Stimulated activated CD8-positive, alpha-beta memory T cell treated with anti-CD3 and anti-CD28 coated beads, Interleukin-12 subunit alpha, Interleukin-12 subunit beta, amount 100 ng/mL, for 24 hours (primary cell): ENCODE measurements around the gene COL1A2.

Source experiments
- DNase-seq: peaks from one replicate; pipeline ENCODE4 v3.0.0-alpha.2; 2020; ENCODE audit errors: extremely low read depth

COL1A2 gene

DNA sequence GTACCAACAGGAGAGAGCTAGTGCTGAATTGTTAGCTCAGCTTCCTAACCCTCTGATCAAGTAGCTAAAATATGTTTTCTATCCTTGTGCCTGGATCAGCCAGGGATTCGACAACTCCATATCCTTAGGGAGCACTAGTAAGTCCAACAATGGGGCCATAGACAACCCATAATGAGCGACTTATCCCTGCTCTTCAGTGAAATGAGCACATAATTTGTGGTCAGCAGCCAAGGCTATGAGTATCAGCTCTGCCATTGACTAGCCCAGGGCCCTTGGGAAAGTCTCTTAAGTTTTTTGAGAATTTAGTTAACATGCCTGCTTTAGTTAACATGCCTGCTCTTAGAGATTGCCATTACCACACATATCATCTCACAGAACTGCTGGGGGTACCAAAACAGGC, 39.3 kb downstream of the COL1A2 start:
- DNase-seq, result no peak

DNA sequence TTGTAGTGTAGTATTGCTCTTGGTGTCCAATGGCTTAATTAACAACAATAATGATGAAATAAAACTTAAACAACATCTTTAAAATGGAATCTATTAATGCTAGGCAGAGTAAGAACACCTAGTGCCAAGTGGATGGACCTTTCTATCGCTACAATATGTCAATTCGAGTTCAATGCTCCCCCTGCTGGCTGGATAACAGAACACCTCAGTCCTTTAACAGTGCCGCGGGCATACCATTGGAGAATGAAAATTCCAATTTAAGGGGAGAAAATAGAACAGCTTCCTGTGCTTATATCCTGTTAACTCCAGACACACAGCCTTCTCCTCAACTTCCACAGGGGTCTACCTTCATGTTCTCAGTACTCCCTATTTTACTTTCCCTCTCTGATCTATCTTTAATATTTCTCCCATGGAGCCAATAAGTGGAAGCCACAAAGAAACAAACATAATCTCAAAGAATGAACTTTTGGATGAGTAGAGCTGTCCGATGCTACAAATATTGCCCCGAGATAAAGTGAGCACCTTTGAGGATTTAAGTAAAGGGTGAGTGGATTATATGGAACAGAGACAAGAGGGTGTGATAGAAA, 41.4 kb downstream of the COL1A2 start:
- peak; percentile 12 for DNase-seq

DNA sequence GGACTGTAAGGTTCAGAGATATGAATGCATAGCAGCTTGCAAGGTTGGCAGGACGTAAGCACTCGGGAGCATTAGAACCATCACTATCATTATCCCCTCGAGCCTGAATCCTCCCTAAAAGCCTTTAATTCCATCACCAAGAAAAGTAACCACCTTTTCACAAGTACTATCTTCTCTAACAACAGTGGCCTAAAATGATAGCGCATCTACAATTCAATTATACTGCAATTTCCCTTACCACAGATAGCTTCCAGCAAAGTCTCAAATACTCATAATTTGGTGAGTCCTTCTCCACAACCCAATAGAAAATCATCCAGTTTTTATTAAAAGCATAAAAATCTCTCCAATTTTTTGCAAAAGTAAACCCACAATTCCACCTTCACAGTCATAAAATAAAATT, 42.0 kb downstream of the COL1A2 start:
- no peak for DNase-seq

DNA sequence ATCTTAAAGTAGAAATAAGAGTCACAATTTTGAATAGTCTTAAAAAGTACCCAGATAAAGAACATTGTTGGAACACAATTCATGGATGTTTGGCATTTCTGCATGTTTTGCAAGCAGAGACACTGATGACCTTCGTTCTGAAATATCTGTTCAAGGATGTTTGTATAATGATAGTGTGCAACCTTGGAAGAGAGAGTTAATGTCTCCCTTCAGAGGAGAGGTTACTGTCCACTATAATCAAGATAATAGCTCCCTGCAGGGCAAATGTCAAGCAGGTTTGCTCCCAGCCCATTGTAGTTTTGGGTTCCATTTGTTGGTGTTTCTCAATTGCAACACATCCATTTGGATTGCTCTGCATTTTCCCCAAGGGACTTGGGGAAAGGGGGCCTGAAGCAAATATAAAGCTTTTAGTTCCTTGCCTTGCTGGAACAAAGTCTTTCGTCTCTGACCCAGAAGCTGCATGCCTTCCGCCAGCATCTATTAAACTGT, 45.2 kb downstream of the COL1A2 start:
- DNase-seq, result no peak

DNA sequence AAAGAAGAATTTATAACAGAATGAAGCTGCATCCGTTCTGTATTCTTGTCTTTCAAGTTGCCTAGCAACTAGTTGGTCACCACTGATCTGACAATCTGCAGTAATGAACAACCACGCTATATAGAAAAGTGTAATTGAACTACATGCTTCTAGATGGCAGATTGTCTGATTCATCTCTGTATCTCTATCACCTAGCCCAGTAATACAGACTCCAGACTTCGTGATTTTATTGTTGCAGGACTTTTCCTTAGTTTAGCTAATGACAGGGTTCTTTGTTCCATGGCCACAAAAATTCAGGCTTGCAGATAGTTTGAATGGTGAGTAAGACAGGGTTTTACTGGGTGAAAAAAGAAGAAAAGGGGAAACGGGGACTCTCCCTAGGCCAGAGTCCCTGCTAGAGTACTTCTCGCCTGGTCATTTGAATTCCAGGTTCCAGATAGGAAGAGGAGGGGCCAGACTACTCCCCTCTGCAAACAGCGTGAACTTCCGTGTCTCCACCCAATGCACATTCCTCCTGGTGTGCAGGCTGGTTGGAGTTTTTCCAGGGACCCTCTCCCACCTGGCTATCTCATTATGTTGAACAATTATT, 45.9 kb downstream of the COL1A2 start:
- DNase-seq, result no peak

DNA sequence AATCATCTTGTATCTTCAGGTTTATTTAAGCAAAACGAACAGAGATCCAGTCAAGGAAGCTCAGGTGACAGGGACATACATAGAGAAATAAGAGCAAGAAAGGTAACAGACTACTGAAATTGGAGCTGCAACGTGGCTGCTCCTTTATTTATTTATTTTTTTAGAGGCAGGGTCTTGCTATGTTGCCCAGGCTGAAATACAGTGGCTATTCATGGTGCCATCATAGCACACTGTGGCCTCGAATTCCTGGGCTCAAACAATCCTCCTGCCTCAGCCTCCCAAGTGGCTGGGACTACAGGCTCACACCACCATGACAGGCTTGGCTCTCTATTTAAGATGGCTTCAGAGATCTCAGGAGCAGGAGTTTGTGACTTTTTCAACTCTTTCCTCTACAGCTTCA, 46.4 kb downstream of the COL1A2 start:
- DNase-seq, result no peak

DNA sequence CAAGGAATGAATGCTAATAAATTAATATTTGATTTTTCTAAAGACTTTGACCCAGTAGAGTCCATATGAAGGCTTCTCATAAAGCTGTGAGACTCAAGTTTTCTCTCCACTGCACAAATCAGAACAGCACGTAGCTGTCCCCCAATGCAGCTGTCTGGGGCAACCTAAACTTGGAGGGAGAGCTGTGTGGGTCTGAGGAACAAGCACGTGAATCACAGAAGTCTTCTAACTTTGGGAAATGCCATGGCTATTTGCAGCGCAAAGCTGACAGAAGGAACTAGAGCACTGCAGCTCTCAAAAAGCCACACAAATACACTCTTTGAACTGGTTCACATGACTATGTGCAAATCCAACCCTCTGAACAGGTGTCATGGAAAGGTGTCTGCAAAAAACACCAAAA, 47.9 kb downstream of the COL1A2 start:
- no peak for DNase-seq

DNA sequence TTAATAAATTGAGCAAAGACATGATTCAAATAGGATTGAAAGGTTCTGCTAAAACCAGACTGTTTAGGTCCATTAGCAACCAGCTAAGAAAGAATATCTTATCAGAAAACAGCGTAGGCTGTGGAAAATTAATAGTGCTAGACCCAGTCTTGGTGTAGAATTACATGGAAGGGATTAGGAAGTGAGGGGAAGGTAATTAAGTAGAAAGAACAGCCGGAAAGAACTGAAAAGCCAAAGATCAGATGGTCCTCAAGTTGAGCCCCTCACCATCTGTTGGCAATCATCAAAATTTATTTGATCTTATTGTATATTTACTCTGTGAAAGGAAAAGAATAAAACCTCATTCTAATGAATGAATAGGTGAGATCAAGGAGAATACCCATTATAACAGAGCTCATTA, 50.1 kb downstream of the COL1A2 start:
- no peak for DNase-seq

DNA sequence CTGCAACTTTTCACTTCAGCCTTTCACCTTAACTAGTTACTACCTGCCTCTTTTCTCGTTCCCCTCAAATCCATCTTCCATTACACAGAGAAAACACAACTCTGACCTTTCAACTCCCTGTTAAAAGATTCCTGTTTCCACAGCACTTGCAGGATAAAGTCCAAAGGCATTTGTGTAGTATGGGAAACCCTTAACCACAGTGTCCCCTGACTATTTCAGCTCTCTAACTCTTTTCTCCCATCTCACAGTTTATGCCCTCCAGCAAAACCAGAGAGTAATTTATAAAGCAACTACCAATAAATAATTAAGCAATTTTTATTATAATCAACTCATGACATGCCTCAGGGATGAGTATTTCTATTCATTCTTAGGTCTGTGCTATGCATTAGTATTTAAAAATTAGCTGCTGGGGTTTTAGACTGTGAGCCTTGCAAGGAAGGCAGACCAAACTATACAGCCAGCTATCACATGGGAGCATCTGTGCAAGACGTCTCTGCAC, 51.0 kb downstream of the COL1A2 start:
- no peak for DNase-seq

DNA sequence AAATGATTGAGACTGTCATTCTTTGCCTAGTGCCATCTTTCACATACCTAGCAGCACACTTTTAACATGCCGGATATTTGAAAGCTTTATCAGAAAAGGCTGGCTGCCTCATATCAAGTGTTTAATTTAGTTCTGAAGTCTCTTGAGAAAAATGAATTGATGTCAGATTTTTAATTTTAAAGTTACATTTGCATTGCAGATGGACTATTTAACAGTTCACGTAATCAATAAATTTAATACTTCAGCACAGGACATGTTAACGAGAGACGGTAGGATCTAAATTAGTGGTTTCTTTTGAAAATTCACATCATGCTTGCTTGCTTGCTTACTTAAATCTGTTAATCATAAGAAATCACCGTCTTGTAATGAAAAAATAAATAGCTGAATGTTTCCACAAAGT, 51.6 kb downstream of the COL1A2 start:
- no peak for DNase-seq

DNA sequence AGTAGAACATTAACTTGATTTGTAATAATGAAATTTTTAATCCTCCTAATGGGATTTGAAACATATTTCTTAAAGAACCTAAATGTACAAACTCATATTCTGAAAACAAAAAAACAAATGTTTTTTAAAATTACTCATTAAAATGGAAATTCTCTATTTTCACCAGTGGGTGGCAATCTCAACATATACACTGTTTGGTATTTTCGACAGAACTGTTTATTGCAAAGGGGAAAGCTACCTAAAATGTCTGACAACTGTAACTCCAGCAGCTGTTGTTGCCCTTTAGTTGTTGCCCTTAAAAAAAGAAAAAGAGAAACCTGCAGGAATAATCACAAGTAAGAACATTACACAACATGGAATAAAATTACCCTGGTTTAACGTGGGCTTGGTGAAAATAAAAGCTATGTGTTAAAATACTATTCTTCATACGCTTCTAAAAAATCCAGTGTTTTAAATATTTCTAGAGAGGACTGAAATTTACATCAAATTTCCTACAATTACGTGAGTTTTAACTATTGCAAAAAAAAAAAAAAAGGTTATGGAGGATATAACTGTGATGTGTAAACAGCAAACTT, 54.5 kb downstream of the COL1A2 start:
- DNase-seq, result no peak

DNA sequence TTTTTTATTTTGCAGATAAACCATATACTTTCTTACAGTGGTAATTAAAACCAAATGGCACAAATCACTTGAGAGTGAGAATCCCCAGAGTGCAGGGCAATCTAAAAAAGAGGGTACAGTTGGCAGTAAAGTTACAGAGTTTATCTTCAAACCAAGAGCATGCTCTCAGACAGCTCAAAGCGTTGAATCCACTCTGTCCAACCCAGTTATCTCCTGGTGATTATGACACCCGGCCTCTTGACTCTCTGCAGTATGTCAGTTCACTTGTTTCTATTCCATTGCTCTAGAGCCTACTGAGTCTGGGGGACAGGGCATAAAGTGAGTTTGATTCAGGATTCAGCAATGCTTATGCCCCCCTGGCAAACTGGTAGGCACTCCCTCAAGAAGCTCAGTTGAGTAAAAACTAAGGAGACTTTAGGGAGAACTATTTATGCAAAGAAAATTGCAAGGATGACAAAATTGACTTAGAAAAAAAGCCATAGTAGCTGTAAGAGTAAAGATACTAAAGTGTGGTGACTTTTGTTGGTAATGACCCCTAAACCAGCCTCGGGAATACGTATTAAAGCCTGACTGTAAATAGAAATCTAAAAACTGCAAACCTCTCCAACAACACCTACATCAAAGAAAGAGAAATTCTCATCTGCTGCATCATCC, 55.5 kb downstream of the COL1A2 start:
- no peak for DNase-seq

DNA sequence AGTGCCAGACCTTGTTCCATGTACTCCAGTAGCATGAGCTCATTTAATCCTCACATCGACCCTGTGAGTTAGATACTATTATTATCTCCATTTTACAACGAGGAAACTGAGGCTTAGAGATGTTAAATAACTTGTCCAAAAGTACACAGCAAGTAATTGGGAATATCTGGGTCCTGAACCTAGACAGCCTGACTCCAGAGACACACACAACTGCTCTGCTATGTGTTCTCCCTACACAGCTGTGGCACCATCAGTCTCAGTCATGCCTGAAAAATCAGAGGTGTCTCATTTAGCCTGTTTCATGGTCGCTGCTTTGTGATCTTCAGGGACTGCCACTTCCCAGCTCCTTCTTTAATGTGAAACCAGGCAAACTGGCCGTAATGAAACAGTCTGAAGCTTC, 56.5 kb downstream of the COL1A2 start:
- no peak for DNase-seq

DNA sequence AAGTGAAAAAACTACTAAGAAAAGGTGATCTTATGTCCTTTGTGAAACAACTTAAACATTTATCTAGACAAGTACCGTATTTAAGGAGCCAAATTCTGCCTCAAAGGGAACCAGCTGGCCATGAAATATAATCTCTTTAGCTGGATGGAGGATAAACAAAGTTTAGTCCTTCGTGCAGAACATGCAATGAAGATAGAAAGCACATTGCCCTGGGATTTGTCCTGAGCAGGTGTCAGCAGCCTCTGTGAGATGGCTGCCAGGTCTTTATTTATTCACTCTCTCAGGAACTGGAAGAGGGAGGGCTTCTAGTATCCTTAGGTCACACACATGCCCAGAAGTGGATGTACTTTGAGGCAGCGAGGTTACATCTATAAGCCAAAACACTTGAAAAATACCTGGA, 57.5 kb downstream of the COL1A2 start:
- no peak for DNase-seq

DNA sequence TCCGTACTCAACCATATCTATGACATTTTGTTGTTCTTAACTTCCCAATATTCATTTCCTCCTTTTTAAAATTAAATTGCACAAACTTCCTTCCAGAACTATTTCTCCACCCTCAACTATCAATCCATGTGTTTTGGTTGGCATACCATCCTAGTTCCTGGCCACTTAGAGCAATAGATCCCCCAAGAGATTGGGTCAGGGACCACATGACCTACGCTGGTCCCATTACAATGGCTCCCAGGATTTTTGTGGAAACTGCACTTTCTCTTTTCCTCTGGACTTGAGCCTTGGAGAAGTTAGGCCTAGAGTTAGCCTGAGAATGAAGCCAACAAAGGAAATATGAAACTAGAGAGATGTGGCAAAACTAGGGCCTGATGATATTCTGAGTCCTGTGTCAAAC, 59.2 kb downstream of the COL1A2 start:
- no peak for DNase-seq

DNA sequence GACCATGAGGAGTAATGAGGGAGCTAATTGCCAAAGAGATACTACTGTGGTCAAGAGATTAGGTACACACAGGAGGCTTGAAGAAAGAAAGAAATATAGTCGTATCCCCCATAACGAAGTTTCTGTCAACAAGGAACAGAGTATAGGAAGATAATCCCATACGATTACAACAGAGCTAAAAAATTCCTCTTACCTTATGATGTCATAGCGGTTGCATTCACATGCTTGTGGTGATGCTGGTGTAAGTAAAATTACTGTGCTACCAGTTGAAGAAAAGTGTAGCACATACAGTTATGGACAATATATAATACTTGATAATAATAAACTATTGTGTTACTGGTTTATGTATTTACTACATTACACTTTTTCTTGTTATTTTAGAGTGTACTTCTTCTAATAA, 63.3 kb downstream of the COL1A2 start:
- DNase-seq, result no peak

DNA sequence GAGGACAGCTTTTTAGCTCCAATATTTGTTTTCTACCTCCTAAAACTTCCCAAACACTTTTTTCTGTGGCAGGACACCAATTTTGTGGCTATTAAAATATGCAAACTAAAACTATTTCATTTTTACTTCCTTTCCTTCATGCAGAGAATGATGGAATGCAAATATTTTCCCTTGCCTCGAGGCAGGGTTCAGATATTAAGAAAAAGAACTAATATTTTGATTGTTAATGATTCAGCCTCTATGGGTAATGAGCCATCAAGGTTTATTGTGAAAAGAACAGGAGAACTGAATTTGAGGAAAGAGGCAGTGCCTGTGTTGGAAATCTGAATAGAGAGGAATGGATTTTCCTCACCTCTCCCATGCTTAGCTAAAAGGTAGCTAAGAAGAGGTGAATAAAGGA, 71.8 kb downstream of the COL1A2 start:
- no peak for DNase-seq

DNA sequence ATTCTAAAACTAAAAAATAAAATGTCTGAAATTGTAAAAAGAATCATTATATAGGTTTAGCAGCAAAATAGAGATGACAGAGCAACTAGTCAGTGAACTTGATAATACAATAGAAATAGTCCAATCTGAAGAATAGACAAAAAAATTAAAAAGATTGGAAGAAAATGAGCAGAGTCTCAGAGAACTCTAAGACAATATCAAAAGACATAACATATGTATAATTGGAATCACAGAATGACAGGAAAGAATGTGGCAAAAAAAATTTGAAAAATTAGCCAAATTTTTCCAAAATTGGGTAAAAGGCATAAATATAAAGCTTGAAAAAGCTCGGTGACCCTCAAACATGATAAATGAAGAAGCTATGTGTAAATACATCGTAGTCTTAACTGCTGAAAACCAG, 76.9 kb downstream of the COL1A2 start:
- DNase-seq, result no peak

DNA sequence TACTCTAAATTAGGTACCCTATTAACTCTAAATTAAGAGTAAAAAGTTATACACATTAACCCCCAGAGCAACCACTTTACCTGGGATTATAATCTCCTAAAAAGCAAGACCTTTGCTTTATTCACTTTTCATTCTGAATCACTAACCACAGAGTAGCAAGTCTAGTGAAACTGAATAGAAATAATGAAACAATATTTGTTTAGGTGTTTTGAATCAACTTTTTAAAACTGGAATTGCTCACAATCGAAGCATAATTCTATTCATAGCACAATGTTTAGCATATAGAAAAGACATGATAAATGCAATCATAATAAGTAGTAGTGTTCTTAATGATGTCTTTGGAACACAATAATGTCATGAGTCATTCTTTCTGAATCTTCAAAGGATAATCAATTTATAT, 77.9 kb downstream of the COL1A2 start:
- DNase-seq, result no peak

DNA sequence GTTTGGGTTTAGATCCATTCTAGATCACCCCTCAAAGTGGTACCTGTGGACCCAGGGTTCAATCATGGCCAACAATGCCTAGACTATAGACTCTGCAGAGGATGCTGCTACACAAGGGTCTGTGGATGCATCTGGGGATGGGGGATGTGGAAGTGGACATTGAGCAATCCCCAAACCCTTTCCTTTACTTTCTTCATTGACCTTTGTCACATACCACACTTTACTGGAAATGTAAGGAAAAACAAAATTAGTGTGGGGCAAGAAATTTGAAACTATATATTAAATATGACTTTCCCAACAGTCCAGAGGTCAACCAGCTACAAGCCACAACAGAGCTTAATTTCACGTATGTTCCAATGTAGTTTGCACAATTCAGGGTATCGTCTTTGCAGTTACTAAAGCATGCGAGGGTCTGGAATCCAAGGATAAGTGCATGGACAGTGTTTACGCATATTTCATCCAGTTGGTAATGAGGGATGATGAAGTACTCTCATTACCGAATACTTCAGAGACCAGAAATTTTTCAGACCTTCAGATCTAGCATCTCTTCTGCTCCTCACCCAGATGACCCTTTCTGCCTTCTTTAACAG, 81.7 kb downstream of the COL1A2 start:
- no peak for DNase-seq

DNA sequence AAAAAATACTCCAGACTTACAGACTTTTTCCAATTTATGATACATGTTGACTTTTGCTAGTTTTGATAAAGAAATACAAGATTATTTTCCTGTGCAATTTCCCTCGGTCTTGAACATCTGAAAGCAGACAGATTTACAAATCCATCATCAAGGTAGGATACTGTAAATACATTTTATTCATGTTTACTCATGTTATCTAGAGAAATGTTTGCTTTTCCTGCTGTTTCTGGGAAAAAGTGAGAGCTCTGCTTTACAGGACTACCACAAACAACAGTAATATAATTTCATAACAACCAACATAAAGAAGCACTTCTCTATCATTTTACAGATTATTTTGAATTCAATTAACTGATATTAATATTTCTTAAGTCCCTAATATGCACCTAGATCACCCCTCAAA, 83.2 kb downstream of the COL1A2 start:
- DNase-seq, result no peak

DNA sequence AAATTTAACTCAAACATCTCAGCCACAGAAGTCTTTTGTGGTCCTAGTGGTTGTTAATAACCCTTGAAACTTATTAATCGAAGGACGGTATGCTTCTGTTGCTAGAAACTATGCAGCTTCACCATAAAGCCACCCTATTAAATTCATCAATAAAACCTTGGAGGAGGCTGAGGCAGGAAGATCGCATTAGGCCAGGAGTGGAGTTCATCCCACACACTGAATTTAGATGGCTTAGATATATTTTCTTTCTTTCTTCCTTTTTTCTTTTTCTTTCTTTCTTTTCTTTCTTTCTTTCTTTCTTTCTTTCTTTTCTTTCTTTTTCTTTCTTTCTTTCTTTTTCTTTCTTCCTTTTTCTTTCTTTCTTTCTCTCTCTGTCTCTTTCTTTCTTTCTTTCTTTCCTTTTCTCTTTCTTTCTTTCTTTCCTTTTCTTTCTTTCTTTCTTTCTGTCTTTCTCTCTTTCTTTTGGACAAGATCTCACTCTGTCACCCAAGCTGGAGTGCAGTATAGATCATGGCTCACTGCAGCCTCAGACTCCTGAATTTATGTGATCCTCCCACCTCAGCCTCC, 84.0 kb downstream of the COL1A2 start:
- DNase-seq, result no peak
